Measurements from ENCODE around the gene TBC1D5.

TBC1D5 gene

DNA sequence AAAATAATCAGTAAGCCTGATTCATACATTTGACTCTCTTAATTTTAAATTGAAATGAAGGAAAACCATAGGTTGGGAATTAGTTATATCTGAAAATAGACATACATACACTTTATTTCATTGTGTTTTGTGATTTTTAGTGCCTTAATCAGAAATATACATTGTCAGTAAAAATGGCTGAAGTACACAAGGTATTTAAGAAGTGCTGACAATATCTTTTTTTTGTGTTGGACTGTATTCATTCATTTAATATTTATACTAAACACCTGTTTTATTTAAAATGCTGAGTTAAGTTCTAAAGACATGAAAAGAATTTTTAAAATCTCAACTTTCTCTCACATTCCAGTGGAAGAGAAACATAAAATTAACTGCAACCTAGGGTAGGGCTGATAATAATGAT is 444.4 kb downstream of the TBC1D5 start:
- TF ChIP-seq ISL1 (CRISPR knock-in tag; IDR thresholded peaks at IDR 0.05) (no peak), ZC3H10 (CRISPR knock-in tag; IDR thresholded peaks at IDR 0.05) (no peak), ZNF70 (CRISPR knock-in tag; IDR thresholded peaks at IDR 0.05) (no peak), RARB (CRISPR knock-in tag; IDR thresholded peaks at IDR 0.05) (no peak), ESRRG (CRISPR knock-in tag; IDR thresholded peaks at IDR 0.05) (no peak), OSR1 (CRISPR knock-in tag; IDR thresholded peaks at IDR 0.05) (no peak)
- TF ChIP-seq, protein P1, sequence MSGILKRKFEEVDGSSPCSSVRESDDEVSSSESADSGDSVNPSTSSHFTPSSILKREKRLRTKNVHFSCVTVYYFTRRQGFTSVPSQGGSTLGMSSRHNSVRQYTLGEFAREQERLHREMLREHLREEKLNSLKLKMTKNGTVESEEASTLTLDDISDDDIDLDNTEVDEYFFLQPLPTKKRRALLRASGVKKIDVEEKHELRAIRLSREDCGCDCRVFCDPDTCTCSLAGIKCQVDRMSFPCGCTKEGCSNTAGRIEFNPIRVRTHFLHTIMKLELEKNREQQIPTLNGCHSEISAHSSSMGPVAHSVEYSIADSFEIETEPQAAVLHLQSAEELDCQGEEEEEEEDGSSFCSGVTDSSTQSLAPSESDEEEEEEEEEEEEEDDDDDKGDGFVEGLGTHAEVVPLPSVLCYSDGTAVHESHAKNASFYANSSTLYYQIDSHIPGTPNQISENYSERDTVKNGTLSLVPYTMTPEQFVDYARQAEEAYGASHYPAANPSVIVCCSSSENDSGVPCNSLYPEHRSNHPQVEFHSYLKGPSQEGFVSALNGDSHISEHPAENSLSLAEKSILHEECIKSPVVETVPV (CRISPR knock-in tag; IDR thresholded peaks at IDR 0.05): no peak
- no peak for ATAC-seq

DNA sequence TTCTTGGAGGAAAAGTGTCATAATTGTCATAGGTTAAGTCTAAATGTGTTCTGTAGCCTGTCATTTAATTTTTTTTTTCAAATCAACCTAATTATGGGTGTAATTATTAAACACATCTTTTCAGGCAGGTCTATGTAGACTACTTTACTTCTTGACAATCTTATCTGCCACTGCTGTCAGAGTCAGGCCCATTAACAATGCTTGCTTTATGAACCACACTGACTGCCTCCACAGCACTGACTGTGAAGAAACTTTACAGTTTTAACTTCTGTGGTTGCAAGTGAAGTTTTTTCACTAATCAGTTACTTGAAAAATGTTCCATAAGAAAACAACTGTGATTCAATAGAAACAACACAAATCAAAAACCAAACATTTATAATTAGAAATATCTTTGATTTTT is 449.9 kb downstream of the TBC1D5 start:
- TF ChIP-seq ZFP3 (CRISPR knock-in tag; IDR thresholded peaks at IDR 0.05): no peak
- no peak for TF ChIP-seq CSDC2 (CRISPR knock-in tag; IDR thresholded peaks at IDR 0.05)
- TF ChIP-seq ZFP30 (CRISPR knock-in tag; IDR thresholded peaks at IDR 0.05): no peak
- TF ChIP-seq ZNF565 (CRISPR knock-in tag; conservative IDR thresholded peaks at IDR 0.05; ENCODE audit: low read depth): no peak
- TF ChIP-seq, protein P2, sequence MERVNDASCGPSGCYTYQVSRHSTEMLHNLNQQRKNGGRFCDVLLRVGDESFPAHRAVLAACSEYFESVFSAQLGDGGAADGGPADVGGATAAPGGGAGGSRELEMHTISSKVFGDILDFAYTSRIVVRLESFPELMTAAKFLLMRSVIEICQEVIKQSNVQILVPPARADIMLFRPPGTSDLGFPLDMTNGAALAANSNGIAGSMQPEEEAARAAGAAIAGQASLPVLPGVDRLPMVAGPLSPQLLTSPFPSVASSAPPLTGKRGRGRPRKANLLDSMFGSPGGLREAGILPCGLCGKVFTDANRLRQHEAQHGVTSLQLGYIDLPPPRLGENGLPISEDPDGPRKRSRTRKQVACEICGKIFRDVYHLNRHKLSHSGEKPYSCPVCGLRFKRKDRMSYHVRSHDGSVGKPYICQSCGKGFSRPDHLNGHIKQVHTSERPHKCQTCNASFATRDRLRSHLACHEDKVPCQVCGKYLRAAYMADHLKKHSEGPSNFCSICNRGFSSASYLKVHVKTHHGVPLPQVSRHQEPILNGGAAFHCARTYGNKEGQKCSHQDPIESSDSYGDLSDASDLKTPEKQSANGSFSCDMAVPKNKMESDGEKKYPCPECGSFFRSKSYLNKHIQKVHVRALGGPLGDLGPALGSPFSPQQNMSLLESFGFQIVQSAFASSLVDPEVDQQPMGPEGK (CRISPR knock-in tag; IDR thresholded peaks at IDR 0.05; ENCODE audit: borderline replicate concordance): no peak
- no peak for TF ChIP-seq TCF4 (CRISPR knock-in tag; IDR thresholded peaks at IDR 0.05; ENCODE audit: borderline replicate concordance)
- no peak for TF ChIP-seq PPARA (CRISPR knock-in tag; IDR thresholded peaks at IDR 0.05; ENCODE audit: borderline replicate concordance)
- no peak for TF ChIP-seq ISL1 (CRISPR knock-in tag; IDR thresholded peaks at IDR 0.05)
- no peak for TF ChIP-seq RARB (CRISPR knock-in tag; IDR thresholded peaks at IDR 0.05)
- TF ChIP-seq TOX (CRISPR knock-in tag; IDR thresholded peaks at IDR 0.05; ENCODE audit: borderline replicate concordance): no peak
- TF ChIP-seq BACH2 (CRISPR knock-in tag; IDR thresholded peaks at IDR 0.05; ENCODE audit: borderline replicate concordance): no peak
- TF ChIP-seq, protein P3, sequence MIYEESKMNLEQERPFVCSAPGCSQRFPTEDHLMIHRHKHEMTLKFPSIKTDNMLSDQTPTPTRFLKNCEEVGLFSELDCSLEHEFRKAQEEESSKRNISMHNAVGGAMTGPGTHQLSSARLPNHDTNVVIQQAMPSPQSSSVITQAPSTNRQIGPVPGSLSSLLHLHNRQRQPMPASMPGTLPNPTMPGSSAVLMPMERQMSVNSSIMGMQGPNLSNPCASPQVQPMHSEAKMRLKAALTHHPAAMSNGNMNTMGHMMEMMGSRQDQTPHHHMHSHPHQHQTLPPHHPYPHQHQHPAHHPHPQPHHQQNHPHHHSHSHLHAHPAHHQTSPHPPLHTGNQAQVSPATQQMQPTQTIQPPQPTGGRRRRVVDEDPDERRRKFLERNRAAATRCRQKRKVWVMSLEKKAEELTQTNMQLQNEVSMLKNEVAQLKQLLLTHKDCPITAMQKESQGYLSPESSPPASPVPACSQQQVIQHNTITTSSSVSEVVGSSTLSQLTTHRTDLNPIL (CRISPR knock-in tag; IDR thresholded peaks at IDR 0.05; ENCODE audit: low read depth): no peak
- TF ChIP-seq SNAI2 (CRISPR knock-in tag; IDR thresholded peaks at IDR 0.05): no peak
- ATAC-seq: no peak

DNA sequence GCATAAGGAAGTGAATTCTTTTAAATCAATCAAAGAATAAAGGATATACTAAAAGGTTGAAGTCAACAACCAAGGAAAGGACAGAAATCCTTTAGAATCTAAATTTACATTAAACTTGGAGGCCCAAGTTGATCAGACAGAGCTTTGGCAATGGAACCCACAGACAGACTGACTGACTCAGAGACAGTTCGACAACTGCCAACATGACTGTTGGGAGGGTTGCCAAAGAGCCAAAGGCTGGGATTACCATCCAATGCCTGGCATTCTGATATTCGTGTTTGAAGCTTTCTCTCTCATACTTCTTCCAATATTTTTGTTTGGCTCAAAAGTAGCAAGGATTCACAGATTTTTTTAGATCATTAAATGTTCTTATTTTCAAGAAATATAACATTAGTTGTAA is 451.5 kb downstream of the TBC1D5 start:
- no peak for TF ChIP-seq RARB (CRISPR knock-in tag; IDR thresholded peaks at IDR 0.05)
- no peak for TF ChIP-seq ESRRG (CRISPR knock-in tag; IDR thresholded peaks at IDR 0.05)
- no peak for TF ChIP-seq PPARA (CRISPR knock-in tag; IDR thresholded peaks at IDR 0.05; ENCODE audit: borderline replicate concordance)
- TF ChIP-seq, protein P2 (CRISPR knock-in tag; IDR thresholded peaks at IDR 0.05; ENCODE audit: borderline replicate concordance): no peak
- ATAC-seq: no peak

DNA sequence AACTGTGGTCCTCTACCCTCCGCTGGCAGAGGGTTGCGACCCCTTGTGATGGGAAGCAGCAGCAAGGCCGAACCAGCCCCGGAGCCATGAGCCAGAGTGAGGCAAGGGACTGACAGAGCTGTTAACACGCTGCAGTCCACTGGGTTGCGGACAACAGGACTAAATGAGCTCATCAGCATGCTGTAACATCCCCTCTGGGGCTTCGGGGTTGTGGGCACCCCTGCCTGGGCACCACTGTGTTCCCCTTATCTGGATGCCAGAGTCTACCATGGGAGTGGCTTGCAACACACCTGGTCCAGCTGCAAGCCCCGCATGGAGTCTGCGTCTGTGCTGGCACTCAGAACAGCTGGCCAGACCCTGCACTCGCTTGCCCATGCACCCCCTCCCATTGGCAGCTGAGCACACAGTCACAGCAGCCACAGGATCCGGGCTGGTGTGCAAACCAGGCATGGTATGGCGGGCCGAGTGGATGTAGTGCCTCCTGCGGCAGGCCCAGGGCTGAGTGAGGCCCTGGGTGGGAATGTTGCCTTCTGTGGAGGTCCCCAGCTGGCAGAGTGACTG is 453.5 kb downstream of the TBC1D5 start:
- no peak for ATAC-seq
- TF ChIP-seq, protein P4, sequence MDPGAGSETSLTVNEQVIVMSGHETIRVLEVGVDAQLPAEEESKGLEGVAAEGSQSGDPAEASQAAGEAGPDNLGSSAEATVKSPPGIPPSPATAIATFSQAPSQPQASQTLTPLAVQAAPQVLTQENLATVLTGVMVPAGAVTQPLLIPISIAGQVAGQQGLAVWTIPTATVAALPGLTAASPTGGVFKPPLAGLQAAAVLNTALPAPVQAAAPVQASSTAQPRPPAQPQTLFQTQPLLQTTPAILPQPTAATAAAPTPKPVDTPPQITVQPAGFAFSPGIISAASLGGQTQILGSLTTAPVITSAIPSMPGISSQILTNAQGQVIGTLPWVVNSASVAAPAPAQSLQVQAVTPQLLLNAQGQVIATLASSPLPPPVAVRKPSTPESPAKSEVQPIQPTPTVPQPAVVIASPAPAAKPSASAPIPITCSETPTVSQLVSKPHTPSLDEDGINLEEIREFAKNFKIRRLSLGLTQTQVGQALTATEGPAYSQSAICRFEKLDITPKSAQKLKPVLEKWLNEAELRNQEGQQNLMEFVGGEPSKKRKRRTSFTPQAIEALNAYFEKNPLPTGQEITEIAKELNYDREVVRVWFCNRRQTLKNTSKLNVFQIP (CRISPR knock-in tag; IDR thresholded peaks at IDR 0.05; ENCODE audit: borderline replicate concordance, low read depth): no peak
- TF ChIP-seq, protein P3 (CRISPR knock-in tag; IDR thresholded peaks at IDR 0.05; ENCODE audit: low read depth): no peak
- TF ChIP-seq ZNF8 (CRISPR knock-in tag; IDR thresholded peaks at IDR 0.05) (no peak), PPARA (CRISPR knock-in tag; IDR thresholded peaks at IDR 0.05; ENCODE audit: borderline replicate concordance) (no peak), TCF4 (CRISPR knock-in tag; IDR thresholded peaks at IDR 0.05; ENCODE audit: borderline replicate concordance) (no peak), BACH2 (CRISPR knock-in tag; IDR thresholded peaks at IDR 0.05; ENCODE audit: borderline replicate concordance) (no peak), GLIS3 (CRISPR knock-in tag; IDR thresholded peaks at IDR 0.05) (no peak), OSR1 (CRISPR knock-in tag; IDR thresholded peaks at IDR 0.05) (no peak), CSDC2 (CRISPR knock-in tag; IDR thresholded peaks at IDR 0.05) (no peak), ZC3H10 (CRISPR knock-in tag; IDR thresholded peaks at IDR 0.05) (no peak), RARB (CRISPR knock-in tag; IDR thresholded peaks at IDR 0.05) (no peak), ARNTL (CRISPR knock-in tag; IDR thresholded peaks at IDR 0.05; ENCODE audit: borderline replicate concordance, low read depth) (no peak), ESRRG (CRISPR knock-in tag; IDR thresholded peaks at IDR 0.05) (no peak)
- TF ChIP-seq, protein P5, sequence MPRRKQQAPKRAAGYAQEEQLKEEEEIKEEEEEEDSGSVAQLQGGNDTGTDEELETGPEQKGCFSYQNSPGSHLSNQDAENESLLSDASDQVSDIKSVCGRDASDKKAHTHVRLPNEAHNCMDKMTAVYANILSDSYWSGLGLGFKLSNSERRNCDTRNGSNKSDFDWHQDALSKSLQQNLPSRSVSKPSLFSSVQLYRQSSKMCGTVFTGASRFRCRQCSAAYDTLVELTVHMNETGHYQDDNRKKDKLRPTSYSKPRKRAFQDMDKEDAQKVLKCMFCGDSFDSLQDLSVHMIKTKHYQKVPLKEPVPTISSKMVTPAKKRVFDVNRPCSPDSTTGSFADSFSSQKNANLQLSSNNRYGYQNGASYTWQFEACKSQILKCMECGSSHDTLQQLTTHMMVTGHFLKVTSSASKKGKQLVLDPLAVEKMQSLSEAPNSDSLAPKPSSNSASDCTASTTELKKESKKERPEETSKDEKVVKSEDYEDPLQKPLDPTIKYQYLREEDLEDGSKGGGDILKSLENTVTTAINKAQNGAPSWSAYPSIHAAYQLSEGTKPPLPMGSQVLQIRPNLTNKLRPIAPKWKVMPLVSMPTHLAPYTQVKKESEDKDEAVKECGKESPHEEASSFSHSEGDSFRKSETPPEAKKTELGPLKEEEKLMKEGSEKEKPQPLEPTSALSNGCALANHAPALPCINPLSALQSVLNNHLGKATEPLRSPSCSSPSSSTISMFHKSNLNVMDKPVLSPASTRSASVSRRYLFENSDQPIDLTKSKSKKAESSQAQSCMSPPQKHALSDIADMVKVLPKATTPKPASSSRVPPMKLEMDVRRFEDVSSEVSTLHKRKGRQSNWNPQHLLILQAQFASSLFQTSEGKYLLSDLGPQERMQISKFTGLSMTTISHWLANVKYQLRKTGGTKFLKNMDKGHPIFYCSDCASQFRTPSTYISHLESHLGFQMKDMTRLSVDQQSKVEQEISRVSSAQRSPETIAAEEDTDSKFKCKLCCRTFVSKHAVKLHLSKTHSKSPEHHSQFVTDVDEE (CRISPR knock-in tag; IDR thresholded peaks at IDR 0.05): no peak

Data from SK-N-SH treated with all-trans-retinoic acid at 6 μM for 48 hours (cell line).